A549 (cell line): ENCODE measurements around the gene CNTN4. TPM values are rescaled to one million over a fixed set of nuclear protein-coding genes. Genes with fewer than 3 reads are reported as not detected.
A peak's percentile ranks its signal among the peaks of the same experiment; 100 is the strongest.

Experiments
- ATAC-seq, 2 experiments: fragments of 200-7000 bp in 1 of 2; fragments of >200 bp in 1 of 2; cut with Nextera tagmentation in 1 of 2; cut with Tn5 transposase in 1 of 2; 3 replicates each; pipeline versions ENCODE4 v1.8.0 to v1.9.1; 2018 to 2020; ENCODE audit warnings: mild to moderate bottlenecking in 1 of 2, moderate library complexity in 1 of 2
- CTCF ChIA-PET: fragments of 300-600 bp; sonication (Branson Sonifier 250); formaldehyde crosslinking; extraction: SDS; loops from one replicate; lab custom pipeline; 2021; ENCODE audit warnings: antibody characterized with exemption, inconsistent platforms; lab: Yijun Ruan, JAX
- POLR2A ChIA-PET: fragments of 350-600 bp; formaldehyde crosslinking; extraction: SDS; loops from one replicate; lab custom pipeline; 2021; ENCODE audit warnings: antibody characterized with exemption, inconsistent platforms; lab: Yijun Ruan, JAX
- DNase-seq, 2 experiments: peaks; one replicate each; pipeline versions ENCODE4 v3.0.0 to v3.0.0-alpha.2; 2011 to 2016; ENCODE audit warnings: low read depth in 1 of 2, low spot score in 1 of 2
- FAIRE-seq: peaks from 2 replicates; lab custom pipeline; 2011; peaks lifted over from hg19 to GRCh38; lab: Jason Lieb, UNC
- H3K27ac ChIP-seq, 2 experiments: fragments of >200 bp; sonication (Bioruptor Twin); formaldehyde crosslinking; 3 replicates each; pipeline ENCODE4 v1.5.1; 2016 to 2017
- H3K4me1 ChIP-seq: fragments of >200 bp; sonication (Bioruptor Twin); formaldehyde crosslinking; 3 replicates; pipeline ENCODE4 v1.6.1; 2016
- H3K4me2 ChIP-seq: fragments of >200 bp; sonication (Bioruptor Twin); formaldehyde crosslinking; 3 replicates; pipeline ENCODE4 v1.6.1; 2016
- H3K4me3 ChIP-seq: fragments of >200 bp; sonication (Bioruptor Twin); formaldehyde crosslinking; 3 replicates; pipeline ENCODE4 v1.5.1; 2016
- H3K9me3 ChIP-seq: fragments of >200 bp; sonication (Bioruptor Twin); formaldehyde crosslinking; 3 replicates; pipeline ENCODE4 v1.6.1; 2016
- CBX2 ChIP-seq: fragments of 200-600 bp; sonication (generic); IDR thresholded peaks from 2 replicates; pipeline ENCODE4 v1.6.1; 2016; ENCODE audit warnings: low read depth, mild to moderate bottlenecking, borderline replicate concordance
- CBX8 ChIP-seq: fragments of 200-600 bp; sonication (generic); IDR thresholded peaks from 2 replicates; pipeline ENCODE4 v1.6.1; 2016
- CHD4 ChIP-seq: fragments of 200-600 bp; sonication (generic); IDR thresholded peaks from 2 replicates; pipeline ENCODE4 v1.6.1; 2016; ENCODE audit warnings: antibody characterized with exemption, mild to moderate bottlenecking, borderline replicate concordance
- EHF ChIP-seq: fragments of 250-450 bp; sonication (Bioruptor Pico); IDR thresholded peaks from 2 replicates; pipeline ENCODE4 v1.5.0; 2020; ENCODE audit warnings: mild to moderate bottlenecking
- FOSL2 ChIP-seq, 2 experiments: fragments of 450-650 bp in 1 of 2; fragments of >200 bp in 1 of 2; sonication (Bioruptor Twin) in 1 of 2; formaldehyde crosslinking; IDR thresholded peaks; 2 replicates each; pipeline versions ENCODE4 v1.5.0 to v1.6.1; 2016 to 2020; ENCODE audit warnings: mild to moderate bottlenecking in 1 of 2, moderate library complexity in 1 of 2
- GATA3 ChIP-seq: IDR thresholded peaks from 2 replicates; pipeline ENCODE4 v1.6.1; 2012; ENCODE audit warnings: borderline replicate concordance
- HES2 ChIP-seq: fragments of >200 bp; sonication (Bioruptor Twin); formaldehyde crosslinking; IDR thresholded peaks from 2 replicates; pipeline ENCODE4 v1.6.1; 2016
- HOXB13 ChIP-seq: fragments of 250-450 bp; sonication (Bioruptor Pico); IDR thresholded peaks from 2 replicates; pipeline ENCODE4 v1.5.0; 2020; ENCODE audit warnings: low read depth, mild to moderate bottlenecking, moderate library complexity
- HOXB5 ChIP-seq: fragments of 250-450 bp; sonication (Bioruptor Pico); IDR thresholded peaks from 2 replicates; pipeline ENCODE4 v1.5.0; 2020; ENCODE audit warnings: mild to moderate bottlenecking, moderate library complexity
- KDM1A ChIP-seq: fragments of 200-600 bp; sonication (generic); IDR thresholded peaks from 2 replicates; pipeline ENCODE4 v1.6.1; 2016; ENCODE audit warnings: low read depth, mild to moderate bottlenecking
- MAFK ChIP-seq: fragments of 450-650 bp; IDR thresholded peaks from 2 replicates; pipeline ENCODE4 v1.6.1; 2014; ENCODE audit not compliant: partially characterized antibody
- MAX ChIP-seq: IDR thresholded peaks from 2 replicates; pipeline ENCODE4 v1.6.1; 2012
- NFE2L2 ChIP-seq: fragments of 150-350 bp; conservative IDR thresholded peaks from 2 replicates; pipeline ENCODE4 v1.6.1; 2014; ENCODE audit warnings: low read length
- NPAS2 ChIP-seq: fragments of 250-450 bp; sonication (Bioruptor Pico); IDR thresholded peaks from 2 replicates; pipeline ENCODE4 v1.8.0; 2022; ENCODE audit warnings: mild to moderate bottlenecking, moderate library complexity, borderline replicate concordance
- RAD21 ChIP-seq, 2 experiments: fragments of >200 bp in 1 of 2; sonication (Bioruptor Twin) in 1 of 2; formaldehyde crosslinking in 1 of 2; IDR thresholded peaks in 1 of 2; conservative IDR thresholded peaks in 1 of 2; 2 replicates in 1 of 2; 3 replicates in 1 of 2; pipeline ENCODE4 v1.6.1; 2012 to 2018; ENCODE audit warnings: inconsistent platforms in 1 of 2
- RCOR1 ChIP-seq: fragments of 150-350 bp; IDR thresholded peaks from 2 replicates; pipeline ENCODE4 v1.6.1; 2014; ENCODE audit warnings: antibody characterized with exemption, low read length, low read depth
- RNF2 ChIP-seq: fragments of 200-600 bp; sonication (generic); IDR thresholded peaks from 2 replicates; pipeline ENCODE4 v1.6.1; 2016; ENCODE audit warnings: low read depth, mild to moderate bottlenecking, antibody characterized with exemption, moderate library complexity, borderline replicate concordance
- SMC3 ChIP-seq: fragments of >200 bp; sonication (Bioruptor Twin); formaldehyde crosslinking; IDR thresholded peaks from 3 replicates; pipeline ENCODE4 v1.6.1; 2018; ENCODE audit warnings: inconsistent platforms
- USF2 ChIP-seq: fragments of 450-650 bp; IDR thresholded peaks from 2 replicates; pipeline ENCODE4 v1.6.1; 2014; ENCODE audit warnings: antibody characterized with exemption
- ZSCAN20 ChIP-seq: fragments of 250-450 bp; sonication (Bioruptor Pico); IDR thresholded peaks from 2 replicates; pipeline ENCODE4 v1.8.0; 2022; ENCODE audit warnings: mild to moderate bottlenecking, moderate library complexity
- WGBS: methylation state at CpG from one replicate; pipeline ENCODE4 v1.1.6; 2017; ENCODE audit errors: missing lambda C conversion rate; 5-methylcytosine and 5-hydroxymethylcytosine counted together
- polyA plus RNA-seq, 4 experiments: library from polyadenylated mRNA; depleted of rRNA in 3 of 4; stranded (reverse); fragments of >200 nt; fragmentation: RNase III in 1 of 4; extraction: RNeasy Plus Mini Kit Qiagen cat#74134 plus additional on column Dnase treatment in 1 of 4; gene quantifications; 2 replicates in 3 of 4; 3 replicates in 1 of 4; pipeline ENCODE4 v1.2.3, GENCODE V29; 2011 to 2017
- TF ChIP-seq, protein P1 (sequence below): fragments of >200 bp; sonication (Bioruptor Twin); formaldehyde crosslinking; IDR thresholded peaks from 3 replicates; pipeline ENCODE4 v1.5.1; 2016
- TF ChIP-seq, protein P2 (sequence below): fragments of 250-450 bp; sonication (Bioruptor Pico); IDR thresholded peaks from 2 replicates; pipeline ENCODE4 v1.5.0; 2020; ENCODE audit warnings: low read depth, mild to moderate bottlenecking, moderate library complexity

The CNTN4 gene
- polyA plus RNA-seq, 2 of the 4 experiments (the other 2 are of a cell fraction), result 0.03 TPM; not detected in 1

DNA sequence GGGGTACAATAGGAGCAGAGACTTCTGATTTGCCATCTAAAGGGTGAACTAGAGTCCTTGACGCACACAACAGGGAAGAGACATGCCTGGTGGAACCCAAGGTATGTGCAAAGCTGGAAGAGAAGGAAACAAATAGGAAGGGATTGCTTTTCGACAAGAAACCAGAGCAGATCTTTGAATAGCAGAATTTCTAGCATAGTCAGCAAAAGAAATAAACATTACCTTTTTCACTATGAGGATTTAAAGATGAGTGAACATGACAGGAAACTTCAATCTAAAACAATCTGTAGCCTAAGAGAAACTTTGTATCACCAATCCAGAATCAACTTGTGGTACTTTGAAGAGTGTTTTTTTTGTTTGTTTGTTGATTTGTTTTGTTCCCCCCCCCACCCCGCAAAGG lies 1006.6 kb downstream of the CNTN4 start:
- ChIA-PET POLR2A (no interaction called here), CTCF (no interaction called here)
- Histone ChIP-seq H3K27ac (no peak overlapping the region), H3K4me2 (no peak overlapping the region), H3K4me3 (no peak overlapping the region), H3K9me3 (no peaks in the 10 kb centered on the region; the same call in 2 of the 3 replicates), H3K4me1 (no peaks in the 10 kb centered on the region)
- DNase-seq (no peak), FAIRE-seq (no peak), ATAC-seq (no peak)
- TF ChIP-seq SMC3 (no peak), HOXB13 (CRISPR knock-in tag) (no peak), GATA3 (no peak), MAFK (peak; percentile 75), EHF (CRISPR knock-in tag) (no peak), MAX (no peak)
- TF ChIP-seq, protein P1, sequence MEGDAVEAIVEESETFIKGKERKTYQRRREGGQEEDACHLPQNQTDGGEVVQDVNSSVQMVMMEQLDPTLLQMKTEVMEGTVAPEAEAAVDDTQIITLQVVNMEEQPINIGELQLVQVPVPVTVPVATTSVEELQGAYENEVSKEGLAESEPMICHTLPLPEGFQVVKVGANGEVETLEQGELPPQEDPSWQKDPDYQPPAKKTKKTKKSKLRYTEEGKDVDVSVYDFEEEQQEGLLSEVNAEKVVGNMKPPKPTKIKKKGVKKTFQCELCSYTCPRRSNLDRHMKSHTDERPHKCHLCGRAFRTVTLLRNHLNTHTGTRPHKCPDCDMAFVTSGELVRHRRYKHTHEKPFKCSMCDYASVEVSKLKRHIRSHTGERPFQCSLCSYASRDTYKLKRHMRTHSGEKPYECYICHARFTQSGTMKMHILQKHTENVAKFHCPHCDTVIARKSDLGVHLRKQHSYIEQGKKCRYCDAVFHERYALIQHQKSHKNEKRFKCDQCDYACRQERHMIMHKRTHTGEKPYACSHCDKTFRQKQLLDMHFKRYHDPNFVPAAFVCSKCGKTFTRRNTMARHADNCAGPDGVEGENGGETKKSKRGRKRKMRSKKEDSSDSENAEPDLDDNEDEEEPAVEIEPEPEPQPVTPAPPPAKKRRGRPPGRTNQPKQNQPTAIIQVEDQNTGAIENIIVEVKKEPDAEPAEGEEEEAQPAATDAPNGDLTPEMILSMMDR, result no peak
- WGBS, result 40% methylated on average over 3 of the region's 3 CpGs

GRCh38 chr3:3105815-3106214 lies 1007.1 kb downstream of the CNTN4 start:
- Histone ChIP-seq H3K4me2 (no peak overlapping the region), H3K27ac (no peak overlapping the region), H3K4me3 (no peak overlapping the region), H3K4me1 (no peaks in the 10 kb centered on the region), H3K9me3 (no peaks in the 10 kb centered on the region; the same call in 2 of the 3 replicates)
- FAIRE-seq (no peak), ATAC-seq (no peak), DNase-seq (no peak)
- TF ChIP-seq RNF2 (no peak), NFE2L2 (no peak), USF2 (no peak), KDM1A (no peak), NPAS2 (no peak), MAFK (no peak), CBX8 (no peak)
- ChIA-PET CTCF (no interaction called here), POLR2A (no interaction called here)
- 22% methylated on average over 4 of the region's 4 CpGs for WGBS

DNA sequence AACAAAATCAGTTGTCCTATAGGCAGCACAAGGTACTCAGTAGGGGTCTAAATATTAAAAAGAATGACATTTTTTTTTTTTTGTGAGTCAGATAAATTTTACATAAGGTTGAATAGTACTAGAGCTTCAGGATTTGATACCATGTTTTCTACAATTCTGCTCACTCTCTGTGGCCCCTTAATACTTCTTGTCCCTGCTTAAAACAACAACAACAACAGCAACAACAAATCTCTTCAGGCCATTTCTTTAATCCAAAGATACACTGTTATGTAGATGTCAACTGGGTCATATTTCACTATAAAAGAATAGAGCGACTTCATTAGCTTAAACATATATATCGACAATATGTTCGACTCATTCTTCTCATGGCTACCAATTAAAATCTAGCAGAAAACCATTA lies 1008.5 kb downstream of the CNTN4 start:
- FAIRE-seq (no peak), ATAC-seq (no peak), DNase-seq (no peak)
- ChIA-PET CTCF (no interaction called here), POLR2A (no interaction called here)
- no peaks in the 10 kb centered on the region for H3K4me1 ChIP-seq
- WGBS, result 82% methylated on average over 3 of the region's 3 CpGs
- no peaks in the 10 kb centered on the region; the same call in 2 of the 3 replicates for H3K9me3 ChIP-seq
- TF ChIP-seq FOSL2 (IDR thresholded peaks at IDR 0.05) (no peak), FOSL2 (CRISPR knock-in tag; IDR thresholded peaks at IDR 0.05) (no peak), HES2 (no peak), HOXB5 (CRISPR knock-in tag) (no peak), CHD4 (no peak), CBX2 (no peak), RAD21 (conservative IDR thresholded peaks at IDR 0.05 in 1 of 2, IDR thresholded peaks at IDR 0.05 in 1 of 2) (no peak), RCOR1 (no peak), ZSCAN20 (CRISPR knock-in tag) (no peak)
- TF ChIP-seq, protein P1, result no peak
- TF ChIP-seq, protein P2, sequence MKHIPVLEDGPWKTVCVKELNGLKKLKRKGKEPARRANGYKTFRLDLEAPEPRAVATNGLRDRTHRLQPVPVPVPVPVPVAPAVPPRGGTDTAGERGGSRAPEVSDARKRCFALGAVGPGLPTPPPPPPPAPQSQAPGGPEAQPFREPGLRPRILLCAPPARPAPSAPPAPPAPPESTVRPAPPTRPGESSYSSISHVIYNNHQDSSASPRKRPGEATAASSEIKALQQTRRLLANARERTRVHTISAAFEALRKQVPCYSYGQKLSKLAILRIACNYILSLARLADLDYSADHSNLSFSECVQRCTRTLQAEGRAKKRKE (CRISPR knock-in tag), result no peak
- H3K4me3 ChIP-seq, result no peak overlapping the region
- no peak overlapping the region for H3K4me2 ChIP-seq
- no peak overlapping the region for H3K27ac ChIP-seq
